Endometrium (tissue), 2 donors: ENCODE results near the gene ZNF26.
A peak's percentile ranks its signal among the peaks of the same experiment; 100 is the strongest.
"Not testable (repeated sequence)": the region's sequence is repeated elsewhere in the genome, so short reads cannot be mapped to it uniquely, and the experiment has no call there.

ENCODE experiments used
- FAIRE-seq: peaks from 2 replicates; lab custom pipeline; 2012; peaks lifted over from hg19 to GRCh38; lab: Jason Lieb, UNC
- donor health status: control.
- donor health status: control.

The ZNF26 gene

DNA sequence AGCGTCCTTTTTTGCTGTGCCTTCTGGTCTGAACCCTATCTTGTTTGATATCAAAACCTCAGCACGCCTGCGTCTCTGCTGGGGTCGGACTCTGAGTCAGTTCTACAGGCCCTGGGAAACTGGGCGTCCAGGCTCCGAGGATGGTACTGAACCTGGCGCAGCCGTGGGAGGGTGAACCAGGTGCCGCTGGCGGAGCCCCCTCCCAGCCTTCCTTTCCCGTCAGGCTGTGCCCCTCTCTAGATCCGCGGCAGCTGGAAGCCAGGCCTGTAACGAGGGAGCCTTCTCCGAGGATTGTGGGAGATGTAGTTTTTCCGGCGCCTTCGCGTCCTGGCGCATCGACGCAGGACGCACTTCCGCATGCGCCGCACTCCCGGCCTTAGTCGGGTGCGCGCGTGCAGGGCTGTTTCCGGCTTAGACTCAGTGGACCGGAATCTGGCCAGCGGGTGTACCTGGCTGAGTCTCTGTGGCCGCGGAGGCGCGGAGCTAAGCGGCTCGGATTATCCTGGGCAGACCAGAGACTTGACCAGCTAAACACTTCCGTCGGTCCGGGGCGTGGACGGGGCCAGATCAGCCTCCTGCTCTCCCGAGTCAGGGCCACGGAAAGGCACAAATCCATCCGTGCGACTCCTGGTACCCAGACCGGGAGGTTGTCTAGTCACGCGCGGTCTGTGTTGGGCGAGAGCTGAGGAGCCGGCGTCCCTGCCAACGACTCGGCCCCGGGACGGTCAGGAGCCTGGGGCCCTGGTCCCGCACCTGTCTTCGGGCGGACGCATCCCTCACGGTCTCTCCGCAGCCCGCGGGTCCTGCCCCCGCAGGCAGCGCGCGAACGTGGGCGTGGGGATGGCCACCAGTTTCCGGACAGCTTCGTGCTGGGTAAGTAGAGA, at the start of gene ZNF26:
TSS of gene ZNF26 (plus strand) at position 367 of the 884 bp plus-strand sequence. CDS start at position 841, 474 bp downstream.
- peak; percentile 53 for FAIRE-seq

DNA sequence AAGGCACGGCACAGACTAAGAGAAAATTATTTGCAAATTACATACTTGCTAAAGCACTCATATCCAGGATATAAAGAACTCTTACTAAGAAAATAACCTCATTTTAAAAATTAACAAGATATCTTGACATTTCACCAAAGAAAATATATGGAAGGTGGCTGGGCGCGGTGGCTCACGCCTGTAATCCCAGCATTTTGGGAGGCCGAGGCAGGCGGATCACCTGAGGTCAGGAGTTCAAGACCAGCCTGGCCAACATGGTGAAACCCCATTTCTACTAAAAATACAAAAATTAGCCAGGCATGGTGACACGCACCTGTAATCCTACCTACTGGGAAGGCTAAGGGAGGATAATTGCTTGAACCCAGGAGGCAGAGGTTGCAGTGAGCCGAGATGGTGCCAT, 49.2 kb upstream of the ZNF26 start:
- not testable (repeated sequence) for FAIRE-seq

GRCh38 chr12:132937476-132937875, 48.7 kb upstream of the ZNF26 start:
- no peak for FAIRE-seq

- not testable (repeated sequence) for FAIRE-seq
Observed at GRCh38 chr12:132938807-132939206, 47.4 kb upstream of the ZNF26 start.

GRCh38 chr12:132940071-132940719, 46.0 kb upstream of the ZNF26 start:
- FAIRE-seq = no peak

GRCh38 chr12:132941336-132941954, 44.7 kb upstream of the ZNF26 start:
- no peak for FAIRE-seq

DNA sequence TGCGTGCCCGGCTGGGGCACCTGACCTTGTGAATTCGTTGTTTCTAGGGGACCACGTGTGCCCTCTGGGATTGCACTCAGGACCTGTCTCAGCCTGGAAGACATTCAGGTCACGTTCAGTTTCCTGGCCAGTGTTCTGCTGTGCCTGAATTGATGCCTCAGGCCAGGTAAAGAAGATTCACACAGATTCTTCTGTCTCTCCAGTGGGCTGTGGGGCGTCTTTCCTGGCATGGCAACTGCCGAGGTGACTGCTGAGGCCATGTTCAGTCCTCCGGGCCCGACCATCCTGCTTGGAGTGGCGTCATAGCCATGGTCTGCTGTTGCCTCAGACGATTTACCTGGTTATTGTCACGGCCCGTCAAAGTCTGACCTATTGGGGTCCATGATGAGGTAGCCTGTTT, 43.6 kb upstream of the ZNF26 start:
- FAIRE-seq = no peak

GRCh38 chr12:132945806-132946205, 40.4 kb upstream of the ZNF26 start:
- FAIRE-seq = no peak

- FAIRE-seq = no peak
Observed at GRCh38 chr12:132946246-132946820, 39.8 kb upstream of the ZNF26 start.

DNA sequence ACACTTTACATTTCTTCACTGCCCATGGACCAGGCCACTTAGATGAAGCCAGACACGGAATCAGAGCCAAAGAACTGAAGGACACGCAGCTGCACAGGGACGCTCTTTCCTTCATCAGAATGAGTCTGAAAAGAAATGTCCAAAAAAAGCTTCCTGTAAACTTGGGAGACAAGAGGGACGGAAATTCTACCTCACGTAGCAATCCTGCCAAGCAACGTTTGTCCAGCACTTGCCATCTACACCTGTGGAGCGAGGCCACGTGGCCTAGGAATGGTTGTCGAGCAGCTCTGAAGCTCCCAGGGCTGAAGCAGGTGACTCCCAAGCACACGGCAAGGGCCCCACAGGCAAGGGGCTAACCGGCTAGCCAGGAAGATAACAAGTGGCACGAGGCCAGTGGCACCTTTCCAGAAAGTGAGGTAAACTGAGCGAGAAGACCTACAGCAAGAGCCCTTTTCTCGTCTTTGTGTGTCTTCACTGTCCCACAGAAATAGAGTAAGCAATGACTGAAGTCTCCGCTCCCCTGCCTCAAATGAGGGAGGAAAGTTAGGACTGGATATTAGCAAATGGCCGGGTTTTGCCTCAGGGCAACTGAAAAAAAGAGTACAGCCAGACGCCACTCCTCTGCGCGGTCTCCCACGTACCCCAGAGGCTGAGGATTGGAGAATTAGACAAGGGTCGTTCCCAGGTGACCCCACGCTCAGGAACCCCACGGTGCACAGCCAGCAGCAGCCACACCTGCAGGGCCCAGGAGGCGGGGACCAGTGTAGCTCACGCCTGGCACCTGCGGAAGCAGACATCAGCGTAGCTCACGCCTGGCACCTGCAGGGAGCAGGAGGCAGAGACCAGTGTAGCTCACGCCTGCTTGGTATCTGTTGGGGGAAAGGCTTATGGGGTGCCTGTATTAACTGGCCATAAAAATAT, 37.8 kb upstream of the ZNF26 start:
- no peak for FAIRE-seq

DNA sequence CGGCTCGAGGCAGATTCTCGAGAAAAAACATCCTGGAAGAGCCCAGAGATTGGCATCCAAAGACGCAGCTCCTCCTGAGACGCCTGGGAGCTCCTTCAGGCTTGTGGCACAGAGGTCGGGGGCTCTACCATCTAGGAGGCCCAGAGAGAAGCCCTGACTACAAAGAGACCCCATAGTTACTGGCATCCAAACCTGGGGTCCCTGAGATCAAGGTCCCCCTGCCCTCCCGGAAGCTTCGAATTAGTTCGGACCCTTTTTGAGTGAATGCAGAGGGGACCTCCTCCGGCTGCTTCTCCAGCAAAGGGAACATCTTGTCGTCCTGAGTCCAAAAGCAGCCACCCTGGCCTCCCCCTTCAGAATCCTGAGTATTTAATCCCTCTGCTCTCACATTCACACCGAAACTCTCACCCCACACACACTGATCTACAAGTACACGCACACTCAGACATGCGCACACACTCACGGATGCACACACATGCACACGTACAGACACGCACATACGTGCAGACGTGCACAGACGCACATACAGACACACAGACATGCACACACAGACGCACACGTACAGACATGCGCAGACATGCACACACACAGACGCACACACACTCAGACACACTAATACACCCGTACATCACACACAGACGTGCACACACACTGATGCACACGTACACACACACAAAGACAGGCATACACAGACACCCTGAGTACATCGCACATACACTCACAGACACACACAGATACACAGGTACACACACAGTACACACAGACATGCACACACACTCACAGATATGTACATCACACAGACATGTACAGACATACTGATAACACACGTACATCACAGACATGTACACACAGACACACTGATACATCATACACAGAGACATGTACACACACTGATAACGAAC, 36.0 kb upstream of the ZNF26 start:
- no peak for FAIRE-seq

- FAIRE-seq = no peak
Observed at GRCh38 chr12:132950844-132951535, 35.2 kb upstream of the ZNF26 start.

GRCh38 chr12:132951649-132952048, 34.5 kb upstream of the ZNF26 start:
- no peak for FAIRE-seq

GRCh38 chr12:132952371-132953162, 33.6 kb upstream of the ZNF26 start:
- FAIRE-seq = no peak

DNA sequence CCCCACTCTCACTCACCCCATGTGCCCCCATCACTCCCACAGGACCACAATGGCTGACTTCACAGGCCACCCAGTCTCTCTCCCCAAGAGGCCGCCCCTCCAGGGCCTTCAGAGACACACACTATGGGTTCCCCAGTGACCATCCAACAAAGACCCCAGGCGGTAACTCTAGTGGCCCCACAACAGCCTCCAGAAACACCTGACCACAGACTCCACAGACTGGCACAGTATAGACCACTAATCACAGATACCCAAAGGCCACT, 33.1 kb upstream of the ZNF26 start:
- FAIRE-seq = no peak

DNA sequence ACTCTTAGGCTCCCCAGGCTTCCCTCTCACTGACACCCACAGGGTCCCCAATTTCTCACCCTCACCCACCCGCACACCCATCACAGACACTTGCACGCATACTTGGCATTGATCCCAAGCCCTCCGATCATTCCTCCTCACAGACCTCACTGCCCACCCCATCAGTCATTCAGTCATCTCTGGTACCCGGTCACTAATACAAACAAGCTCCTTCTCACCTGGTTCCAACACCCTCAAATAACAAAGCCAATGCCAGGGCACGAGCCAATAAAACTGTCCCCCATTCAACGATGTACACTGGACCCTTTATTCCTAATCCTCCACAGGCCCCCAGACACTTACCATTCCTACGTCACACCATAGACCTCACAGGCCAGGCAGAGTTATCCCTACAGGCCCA, 32.4 kb upstream of the ZNF26 start:
- no peak for FAIRE-seq

DNA sequence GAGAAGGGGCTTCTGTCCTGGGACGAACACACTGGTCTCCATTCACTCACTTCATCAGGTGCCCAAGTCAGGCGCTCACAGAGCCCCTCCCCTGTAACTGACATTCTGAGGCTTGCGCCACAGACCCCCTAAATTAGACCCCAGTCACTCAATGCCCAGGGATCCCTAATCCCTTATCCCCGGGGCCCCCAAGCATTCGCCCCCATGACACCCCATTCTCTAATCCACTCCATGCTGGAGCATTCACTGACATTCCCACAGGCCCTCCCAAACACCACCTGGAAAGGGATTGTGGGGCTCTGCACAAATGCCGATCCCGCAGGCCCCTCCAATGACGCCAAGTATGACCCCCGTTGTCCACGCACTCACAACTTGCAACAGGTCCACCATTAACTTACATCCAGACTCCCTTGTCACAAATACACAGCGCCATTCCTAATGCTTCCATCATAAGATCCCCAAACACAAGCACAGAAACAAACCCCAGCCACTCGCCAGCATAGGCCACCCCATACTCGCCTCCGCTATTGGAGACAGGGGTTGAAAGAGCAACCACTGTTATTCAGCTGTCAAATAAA, 31.6 kb upstream of the ZNF26 start:
- FAIRE-seq = no peak

DNA sequence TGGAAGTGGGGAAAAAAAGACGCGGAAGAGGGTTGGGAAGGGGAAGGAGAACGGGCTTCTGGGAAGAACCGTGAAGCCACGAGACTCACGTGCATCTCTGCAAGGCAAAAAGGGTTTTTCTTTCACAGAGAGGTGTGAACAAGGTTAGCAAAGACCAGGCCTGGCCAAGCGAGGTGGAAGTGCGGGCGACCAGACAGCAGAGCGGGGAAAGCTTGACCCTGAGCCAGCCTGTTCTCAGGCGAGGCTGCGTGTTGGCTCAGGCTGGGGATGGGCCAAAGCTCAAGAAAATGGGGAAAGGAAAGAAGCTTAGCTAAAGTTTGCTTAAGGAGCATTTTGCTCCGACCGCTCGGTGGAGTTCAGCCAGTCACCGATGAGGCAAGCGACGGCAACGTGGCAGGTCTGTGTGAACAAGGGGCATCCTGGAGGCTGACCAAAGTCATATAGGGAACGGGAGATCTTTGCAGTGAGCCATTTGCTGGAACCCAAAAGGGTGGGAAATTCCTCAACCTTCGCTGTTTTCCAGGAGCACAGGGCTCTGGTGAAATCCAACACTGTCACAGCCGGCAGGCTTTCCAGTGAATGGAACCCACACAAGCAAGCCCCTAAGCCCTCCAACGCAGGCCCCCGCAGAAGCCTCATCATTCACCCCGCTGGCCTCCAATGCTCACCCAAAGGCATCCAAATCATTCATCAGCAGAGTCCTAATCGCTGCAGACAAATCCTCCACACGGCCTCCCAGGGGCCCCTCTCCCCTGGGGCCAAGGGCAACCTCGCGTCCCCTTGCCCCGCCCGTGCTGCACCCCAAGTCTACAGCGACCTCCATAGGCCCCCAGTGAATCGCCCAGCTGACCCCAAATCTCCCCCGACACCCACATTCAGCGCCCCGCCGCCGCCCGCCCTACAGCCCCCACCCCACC, 30.8 kb upstream of the ZNF26 start:
- no peak for FAIRE-seq
